ENCODE measurements around the gene SARDH. TPM values are rescaled to one million over a fixed set of nuclear protein-coding genes. Genes with fewer than 3 reads are reported as not detected.
A peak's percentile ranks its signal among the peaks of the same experiment; 100 is the strongest.

SARDH gene
- total RNA-seq, 1 experiment from 2014 or later: 20.9 TPM

DNA sequence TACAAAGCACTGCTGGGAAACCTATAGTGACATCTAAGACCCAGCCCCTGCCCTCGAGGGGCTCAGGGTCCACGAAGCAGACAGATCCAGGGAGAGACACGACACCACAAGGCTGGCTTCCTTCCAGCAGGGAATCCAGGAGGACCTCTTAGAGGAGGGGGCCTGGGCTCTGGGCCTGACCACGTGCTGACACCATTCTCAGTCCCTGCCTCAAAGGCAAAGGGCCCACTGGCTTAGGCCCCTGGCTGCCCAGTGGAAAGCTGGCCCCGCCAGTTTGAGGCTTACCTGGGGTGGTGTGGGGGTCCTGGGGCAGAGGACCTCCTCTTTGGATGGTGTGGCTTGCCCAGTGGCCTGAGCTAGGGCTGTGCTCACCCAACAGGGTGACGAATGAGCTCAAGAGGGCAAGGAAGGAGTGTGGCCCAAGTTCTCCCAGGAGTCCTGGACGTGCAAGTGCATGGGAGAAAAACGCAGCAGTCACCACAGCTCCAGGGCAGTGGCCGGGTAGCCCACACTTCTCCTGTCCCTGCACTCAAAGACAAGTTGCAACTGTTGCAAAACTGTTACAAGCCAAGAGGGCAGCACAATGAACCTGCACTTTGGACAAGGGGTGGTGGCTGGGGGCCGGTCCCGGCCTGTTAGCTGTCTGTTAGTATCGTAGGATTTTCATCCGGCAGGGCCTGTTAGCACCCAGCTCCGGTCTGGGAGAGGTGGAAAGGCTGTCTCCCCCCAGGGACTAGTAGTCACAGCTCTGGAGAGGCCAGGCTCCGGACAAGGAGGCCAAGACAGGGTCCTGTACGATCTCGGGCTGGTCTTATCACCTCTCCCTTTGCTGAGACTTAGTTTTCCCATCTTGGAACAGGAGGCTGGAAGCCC is 1.5 kb upstream of the SARDH start:
- Histone ChIP-seq H3K36me3 (no peaks in the 10 kb centered on the region), H3K9me3 (replicated peaks) (no peaks in the 10 kb centered on the region), H3K27ac (no peak overlapping the region), H3K4me1 (replicated peaks) (peaks cover 8% of the 10 kb centered on the region), H3K27me3 (replicated peaks) (0 out of 2 replicates have a peak, but pooled peaks cover 3% of the 10 kb centered on the region), H3K4me3 (no peak overlapping the region)
- DNase-seq (ENCODE audit: low read depth in 1 of 2, low spot score in 2 of 2): peak in 1 of 2 experiments; percentile 34

DNA sequence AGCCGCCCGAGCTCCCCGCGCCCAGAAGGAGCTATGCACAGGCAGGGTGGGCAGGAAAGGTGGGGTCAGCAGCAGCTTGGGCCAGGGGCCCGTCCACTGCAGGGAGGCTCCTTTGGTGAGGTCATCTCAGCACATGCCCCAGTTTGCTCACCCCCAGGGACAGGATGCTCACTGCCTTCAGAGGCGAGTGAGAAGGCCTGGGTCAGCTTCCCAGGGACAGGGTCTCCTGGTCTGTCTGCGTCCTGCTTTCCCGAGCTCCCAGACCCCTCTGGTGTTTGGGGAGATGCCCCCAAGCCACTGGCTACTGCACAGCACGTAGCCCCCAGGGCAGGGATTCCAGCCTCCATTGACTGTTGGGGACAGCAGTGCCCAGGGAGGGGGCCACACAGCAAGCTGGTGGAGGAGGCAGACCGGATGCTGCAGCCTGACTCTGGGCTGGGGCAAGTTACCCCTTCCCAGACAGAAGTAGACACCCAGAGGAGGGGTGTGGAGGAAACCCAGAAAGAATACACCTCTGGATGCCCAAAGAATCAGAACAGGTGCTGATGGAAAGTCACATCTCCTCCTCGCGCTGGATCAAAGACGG is 581 bp upstream of the SARDH start:
- H3K27ac ChIP-seq: no peak overlapping the region
- no peaks in the 10 kb centered on the region for H3K9me3 ChIP-seq (replicated peaks)
- H3K27me3 ChIP-seq (replicated peaks): 0 out of 2 replicates have a peak, but pooled peaks cover 3% of the 10 kb centered on the region
- H3K4me3 ChIP-seq: no peak overlapping the region
- H3K36me3 ChIP-seq: no peaks in the 10 kb centered on the region
- peaks cover 8% of the 10 kb centered on the region for H3K4me1 ChIP-seq (replicated peaks)
- DNase-seq (ENCODE audit: low read depth in 1 of 2, low spot score in 2 of 2): peak in 1 of 2 experiments; percentile 30

DNA sequence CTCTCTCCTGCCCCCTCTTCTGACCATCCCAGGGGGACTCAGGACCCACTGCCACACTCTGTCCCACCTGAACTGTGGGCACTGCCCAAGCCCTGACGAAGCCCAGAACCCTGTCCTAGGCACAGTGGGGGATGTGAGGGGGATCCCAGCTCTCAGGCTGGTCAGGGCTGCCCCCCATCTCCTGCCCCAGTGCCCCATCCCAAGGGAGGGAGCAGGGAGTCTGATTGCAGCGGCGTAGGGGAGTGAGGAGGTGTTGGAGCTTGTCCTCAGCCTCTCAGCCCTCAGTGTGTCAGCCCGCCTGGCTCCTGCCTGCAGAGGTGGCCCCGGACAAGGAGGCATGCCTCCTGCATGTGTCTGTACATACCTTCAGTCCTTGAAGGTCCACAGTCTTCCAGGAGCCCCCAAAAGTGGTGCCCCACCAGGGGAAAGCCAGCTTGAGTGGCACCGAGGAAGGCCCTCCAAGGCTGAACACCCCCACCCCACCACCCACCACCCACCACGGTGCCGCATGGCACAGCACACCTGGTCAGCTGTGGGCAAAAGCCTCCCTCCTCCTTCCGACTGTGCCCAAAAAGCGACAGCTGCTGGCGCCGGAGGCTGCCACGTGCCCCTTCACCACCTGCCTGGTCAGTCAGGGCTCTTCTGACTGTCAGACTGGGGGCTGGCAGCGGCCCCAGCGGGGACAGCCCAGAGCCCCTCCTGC is 930 bp downstream of the SARDH start:
- Histone ChIP-seq H3K27ac (no peak overlapping the region), H3K4me3 (no peak overlapping the region), H3K36me3 (no peaks in the 10 kb centered on the region), H3K9me3 (replicated peaks) (no peaks in the 10 kb centered on the region), H3K27me3 (replicated peaks) (no peaks in the 10 kb centered on the region), H3K4me1 (replicated peaks) (peaks cover 8% of the 10 kb centered on the region)
- peak in 1 of 2 experiments; percentile 30 for DNase-seq (ENCODE audit: low read depth in 1 of 2, low spot score in 2 of 2)

DNA sequence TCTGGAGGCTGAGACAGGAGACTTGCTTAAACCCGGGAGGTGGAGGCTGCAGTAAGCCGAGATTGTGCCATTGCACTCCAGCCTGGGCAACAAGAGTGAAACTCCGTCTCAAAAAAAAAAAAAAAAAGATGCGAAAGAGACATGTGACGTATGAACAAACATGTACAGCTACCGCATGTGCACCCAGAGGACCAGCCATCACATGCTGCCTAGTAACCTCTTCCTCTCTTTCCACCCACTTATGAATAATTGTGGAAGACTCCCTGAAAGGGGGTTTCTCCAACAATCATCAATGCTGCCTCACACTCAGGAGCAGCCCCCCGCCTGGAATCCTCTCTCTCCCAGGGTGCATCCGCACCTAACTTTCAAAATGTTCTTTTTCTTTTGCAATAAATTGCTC is 2.2 kb downstream of the SARDH start:
- Histone ChIP-seq H3K36me3 (no peaks in the 10 kb centered on the region), H3K4me1 (replicated peaks) (peaks cover 8% of the 10 kb centered on the region), H3K4me3 (no peak overlapping the region), H3K27me3 (replicated peaks) (no peaks in the 10 kb centered on the region), H3K9me3 (replicated peaks) (no peaks in the 10 kb centered on the region), H3K27ac (no peak overlapping the region)
- no peak for DNase-seq (ENCODE audit: low read depth in 1 of 2, low spot score in 2 of 2)

DNA sequence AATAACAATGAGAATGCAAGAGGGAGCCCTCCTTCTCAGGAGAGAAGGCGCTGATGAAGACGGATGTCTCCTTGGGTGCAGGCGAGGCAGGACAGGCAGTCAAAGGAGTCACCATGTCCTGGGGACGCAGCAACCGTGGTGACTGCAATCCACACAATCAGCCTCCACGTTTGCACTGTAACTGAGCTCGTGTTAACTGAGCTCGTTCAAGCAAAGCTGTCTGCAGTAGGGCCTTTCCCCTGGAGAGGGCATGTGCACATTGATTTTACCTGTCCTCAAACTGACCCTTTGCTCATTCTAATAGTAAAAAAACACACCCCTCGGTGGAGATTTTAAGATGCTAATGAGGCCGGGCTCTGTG is 2.8 kb downstream of the SARDH start:
- H3K27ac ChIP-seq: no peak overlapping the region
- no peak overlapping the region for H3K4me3 ChIP-seq
- H3K4me1 ChIP-seq (replicated peaks): peaks cover 8% of the 10 kb centered on the region
- DNase-seq (ENCODE audit: low read depth in 1 of 2, low spot score in 2 of 2): no peak
- H3K36me3 ChIP-seq: no peaks in the 10 kb centered on the region
- no peaks in the 10 kb centered on the region for H3K27me3 ChIP-seq (replicated peaks)
- H3K9me3 ChIP-seq (replicated peaks): no peaks in the 10 kb centered on the region

DNA sequence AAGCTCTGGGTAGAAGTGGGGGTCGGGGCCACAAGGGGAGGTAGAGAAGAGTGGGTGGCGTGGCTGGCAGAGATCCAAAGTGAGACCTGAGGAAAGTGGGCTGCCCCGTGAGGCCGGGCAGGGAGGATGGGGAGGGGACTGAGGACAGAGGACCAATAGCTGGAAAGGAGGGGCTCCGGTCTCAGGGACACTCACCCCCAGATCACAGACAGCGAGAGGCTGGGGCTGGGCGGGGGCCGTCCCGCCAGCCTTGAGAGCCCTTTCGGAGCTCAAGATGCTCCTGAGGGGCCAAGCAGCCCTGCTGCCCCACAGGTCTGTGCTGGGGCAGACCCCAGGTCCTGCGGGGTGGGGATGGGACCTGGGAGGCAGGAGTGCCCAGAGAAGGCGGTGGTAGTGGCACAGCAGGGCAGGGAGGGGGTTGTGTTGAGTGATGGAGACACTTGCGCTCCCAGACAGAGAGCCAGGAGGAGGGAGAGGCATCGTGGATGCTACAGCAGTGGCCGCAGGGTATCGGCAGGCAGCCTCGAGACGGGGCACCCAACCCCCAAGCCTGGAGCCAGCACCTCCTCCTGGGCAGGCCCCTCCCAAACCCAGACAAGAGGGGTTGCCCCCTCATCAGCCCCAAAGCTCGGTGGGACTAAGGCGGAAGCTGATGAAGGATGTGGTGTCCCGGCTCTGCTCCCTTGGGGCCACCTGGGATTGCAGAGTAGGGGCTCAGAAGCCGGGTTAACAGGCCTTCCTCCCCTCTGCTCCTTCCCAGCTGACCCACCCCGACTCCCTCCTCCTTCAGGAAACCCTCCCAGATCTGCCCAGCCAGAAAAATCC is 3.4 kb downstream of the SARDH start:
- peak in 1 of 2 experiments; percentile 38 for DNase-seq (ENCODE audit: low read depth in 1 of 2, low spot score in 2 of 2)
- Histone ChIP-seq H3K36me3 (no peaks in the 10 kb centered on the region), H3K9me3 (replicated peaks) (no peaks in the 10 kb centered on the region), H3K27me3 (replicated peaks) (no peaks in the 10 kb centered on the region), H3K4me3 (no peak overlapping the region), H3K27ac (no peak overlapping the region), H3K4me1 (replicated peaks) (peaks cover 8% of the 10 kb centered on the region)

DNA sequence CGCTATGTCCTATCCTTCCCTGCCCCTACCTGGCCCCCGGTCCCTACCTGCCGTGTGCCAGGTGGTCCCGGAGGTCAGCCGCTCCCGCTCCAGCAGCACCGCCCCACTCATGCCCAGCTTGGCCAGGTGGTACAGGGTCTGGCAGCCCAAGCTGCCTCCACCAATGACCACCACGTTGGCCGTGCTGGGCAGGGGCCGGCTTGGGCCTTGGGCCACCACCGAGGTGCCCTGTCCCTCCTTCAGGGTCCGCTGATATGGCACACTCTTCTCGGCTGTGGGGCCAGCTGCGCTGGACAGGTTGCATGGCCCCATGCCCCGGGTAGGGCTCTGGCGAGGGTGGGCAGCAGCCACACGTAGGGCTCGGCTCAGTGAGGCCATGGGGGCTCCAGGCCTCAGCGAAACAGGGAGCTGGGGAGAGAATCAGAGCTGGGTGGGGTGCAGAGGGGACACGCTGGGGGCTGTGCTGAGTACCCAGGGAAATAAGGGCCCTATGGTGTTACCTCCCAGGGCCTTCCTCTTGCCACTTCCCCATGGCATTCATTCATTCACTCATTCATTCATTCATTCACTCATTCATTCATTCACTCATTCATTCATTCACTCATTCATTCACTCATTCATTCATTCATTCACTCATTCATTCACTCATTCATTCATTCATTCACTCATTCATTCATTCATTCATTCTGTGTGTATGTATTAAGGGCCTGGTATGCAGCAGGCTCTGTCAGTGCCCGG is 4.2 kb downstream of the SARDH start:
- no peak overlapping the region for H3K4me3 ChIP-seq
- no peak overlapping the region for H3K27ac ChIP-seq
- peak in 1 of 2 experiments; percentile 34 for DNase-seq (ENCODE audit: low read depth in 1 of 2, low spot score in 2 of 2)
- peaks cover 8% of the 10 kb centered on the region for H3K4me1 ChIP-seq (replicated peaks)
- no peaks in the 10 kb centered on the region for H3K36me3 ChIP-seq
- no peaks in the 10 kb centered on the region for H3K9me3 ChIP-seq (replicated peaks)
- 0 out of 2 replicates have a peak, but pooled peaks cover 6% of the 10 kb centered on the region for H3K27me3 ChIP-seq (replicated peaks)

DNA sequence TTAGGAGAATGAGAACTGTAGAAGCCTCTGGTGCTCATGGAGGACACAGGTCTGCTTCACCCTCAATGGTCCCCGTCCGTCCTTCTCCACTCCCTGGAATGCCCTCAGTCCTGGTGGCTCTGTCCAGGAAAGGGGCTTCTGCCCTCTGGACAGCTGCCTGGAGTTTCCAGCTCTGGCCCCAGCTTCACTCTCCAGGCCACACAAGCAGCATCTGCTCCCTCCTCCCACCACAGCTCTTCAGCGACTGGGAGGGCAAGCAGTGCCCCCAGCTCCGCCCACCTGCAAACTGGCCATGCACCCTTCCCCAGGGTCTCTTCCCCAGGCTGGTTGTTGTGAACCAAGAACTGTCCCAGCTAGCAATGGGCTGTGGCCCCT is 4.7 kb downstream of the SARDH start:
- 0 out of 2 replicates have a peak, but pooled peaks cover 6% of the 10 kb centered on the region for H3K27me3 ChIP-seq (replicated peaks)
- H3K36me3 ChIP-seq: no peaks in the 10 kb centered on the region
- H3K4me1 ChIP-seq (replicated peaks): peaks cover 7% of the 10 kb centered on the region
- DNase-seq (ENCODE audit: low read depth in 1 of 2, low spot score in 2 of 2): no peak
- no peak overlapping the region for H3K27ac ChIP-seq
- H3K4me3 ChIP-seq: no peak overlapping the region
- H3K9me3 ChIP-seq (replicated peaks): no peaks in the 10 kb centered on the region

DNA sequence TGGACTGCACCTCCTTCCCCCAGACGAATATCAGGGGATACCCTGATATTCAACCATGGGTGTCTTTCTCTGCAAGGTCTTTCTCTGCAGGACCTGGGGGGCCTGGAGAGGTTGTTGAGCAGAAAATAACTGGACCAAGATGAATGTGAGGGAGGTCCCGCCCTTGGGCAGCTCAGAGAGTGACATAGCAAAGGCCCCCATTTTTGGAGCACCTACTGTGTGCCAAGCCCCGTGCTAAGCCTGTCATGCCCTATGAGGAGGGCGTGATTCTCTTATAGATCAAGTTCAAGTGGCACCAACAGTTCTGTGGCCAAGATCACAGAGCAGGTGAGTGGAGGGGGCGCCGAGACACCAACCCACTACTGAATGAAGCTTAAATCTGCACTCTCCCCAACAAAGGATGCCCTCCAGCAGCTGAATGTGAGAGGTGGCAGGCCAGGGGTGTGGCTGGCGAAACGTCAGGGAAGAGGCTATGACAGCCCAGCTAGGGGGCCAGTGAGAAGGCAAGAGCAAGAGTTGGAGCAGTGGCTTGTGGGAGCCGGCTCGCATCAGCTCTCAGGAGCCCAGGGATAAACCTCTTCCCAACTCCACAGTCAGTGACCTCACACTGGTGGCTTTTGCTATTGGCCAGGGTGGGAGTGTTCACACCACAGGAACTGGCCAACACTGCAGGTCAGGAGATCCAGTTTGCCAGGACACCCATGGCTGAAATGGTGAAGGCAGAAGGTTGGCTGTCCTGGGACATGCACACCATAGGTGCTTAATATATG is 5.3 kb downstream of the SARDH start:
- no peak overlapping the region for H3K27ac ChIP-seq
- no peak overlapping the region for H3K4me3 ChIP-seq
- H3K36me3 ChIP-seq: no peaks in the 10 kb centered on the region
- 0 out of 2 replicates have a peak, but pooled peaks cover 6% of the 10 kb centered on the region for H3K27me3 ChIP-seq (replicated peaks)
- H3K4me1 ChIP-seq (replicated peaks): peaks cover under 1% of the 10 kb centered on the region
- H3K9me3 ChIP-seq (replicated peaks): no peaks in the 10 kb centered on the region
- peak in 1 of 2 experiments; percentile 28 for DNase-seq (ENCODE audit: low read depth in 1 of 2, low spot score in 2 of 2)

DNA sequence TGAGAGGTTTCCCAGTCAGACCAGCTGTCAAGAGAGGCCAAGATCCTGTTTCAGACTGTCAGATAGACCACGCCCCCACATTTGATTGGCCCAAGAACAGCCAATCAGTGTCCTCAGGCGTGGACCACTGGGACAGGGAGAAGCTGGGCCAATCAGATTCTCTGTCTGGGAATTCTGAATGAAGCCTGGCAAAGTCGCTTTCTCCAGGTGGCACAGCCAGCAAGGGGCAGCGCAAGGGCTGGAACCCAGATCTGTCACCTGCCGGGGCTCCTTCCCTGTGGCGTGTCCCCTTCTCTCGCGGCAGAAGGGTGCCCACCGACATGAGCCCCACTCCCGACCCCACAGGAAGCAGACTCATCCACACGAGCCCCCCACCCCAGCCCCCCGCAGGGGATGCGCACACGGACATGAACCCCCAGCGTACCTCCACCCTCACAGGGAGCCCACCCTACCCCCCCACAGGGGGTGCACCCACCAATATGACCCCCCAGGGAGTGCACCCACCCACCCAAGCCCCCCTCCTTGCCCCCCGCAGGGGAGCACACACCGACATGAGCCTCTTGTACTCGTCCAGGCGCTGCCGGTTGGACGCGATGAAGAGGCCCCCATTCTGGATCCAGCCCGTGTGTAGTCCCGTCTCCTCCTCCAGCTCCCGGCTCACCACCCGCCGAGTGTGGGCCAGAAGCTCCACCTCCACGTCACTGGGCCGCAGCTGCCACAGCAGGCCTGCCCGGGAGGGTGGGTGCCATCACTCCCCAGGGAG is 6.1 kb downstream of the SARDH start:
- H3K9me3 ChIP-seq (replicated peaks): no peaks in the 10 kb centered on the region
- no peaks in the 10 kb centered on the region for H3K36me3 ChIP-seq
- DNase-seq (ENCODE audit: low read depth in 1 of 2, low spot score in 2 of 2): peak in 1 of 2 experiments; percentile 51
- H3K4me3 ChIP-seq: no peak overlapping the region
- H3K27ac ChIP-seq: no peak overlapping the region
- H3K4me1 ChIP-seq (replicated peaks): no peaks in the 10 kb centered on the region
- H3K27me3 ChIP-seq (replicated peaks): 0 out of 2 replicates have a peak, but pooled peaks cover 6% of the 10 kb centered on the region

DNA sequence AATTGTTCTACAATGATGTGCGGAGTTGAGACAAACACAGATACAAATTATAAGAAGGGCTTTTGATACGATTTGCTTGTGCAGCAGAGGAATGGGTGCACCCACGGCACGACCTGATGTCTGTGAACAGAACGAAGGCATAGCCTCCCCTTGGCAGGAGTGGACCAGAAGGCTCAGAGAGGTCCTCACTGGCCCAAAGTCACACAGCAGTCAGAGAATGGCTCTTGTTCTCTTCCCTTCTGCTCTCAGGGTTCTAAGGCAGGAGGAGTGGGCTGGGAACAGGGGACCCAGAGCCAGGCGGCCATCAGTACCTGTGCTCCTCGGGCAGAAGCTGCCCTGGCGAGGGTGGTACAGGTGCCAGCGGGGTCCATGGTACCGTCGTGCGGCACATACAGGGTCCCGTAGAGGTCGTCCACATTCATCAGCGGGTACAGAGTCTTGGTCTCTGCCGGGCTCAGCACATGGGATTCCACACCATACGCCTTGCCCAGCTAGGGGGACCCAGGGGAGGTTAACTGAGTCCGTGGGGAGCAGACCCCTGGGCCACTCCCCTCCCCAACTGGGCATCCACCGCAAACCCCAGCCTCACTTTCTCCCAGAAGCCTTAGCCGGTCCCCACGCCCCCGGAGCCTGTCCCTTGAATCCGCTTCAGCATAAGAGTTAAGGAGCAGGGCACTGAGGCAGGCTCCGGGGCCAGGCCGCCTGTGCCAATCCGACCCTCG is 7.0 kb downstream of the SARDH start:
- Histone ChIP-seq H3K27me3 (replicated peaks) (0 out of 2 replicates have a peak, but pooled peaks cover 6% of the 10 kb centered on the region), H3K27ac (no peak overlapping the region), H3K9me3 (replicated peaks) (no peaks in the 10 kb centered on the region), H3K4me3 (no peak overlapping the region), H3K36me3 (no peaks in the 10 kb centered on the region), H3K4me1 (replicated peaks) (no peaks in the 10 kb centered on the region)
- DNase-seq (ENCODE audit: low read depth in 1 of 2, low spot score in 2 of 2): peak in 1 of 2 experiments; percentile 37

Measured in SJSA1 (cell line).